ENCODE results near the gene PTCD3.

Gene PTCD3

GRCh38 chr2:86143926-86144685 is 38.1 kb downstream of the PTCD3 start:
- no peak for TF ChIP-seq CTCF (IDR thresholded peaks at IDR 0.05; ENCODE audit: low read depth, low read length)
- no peak overlapping the region for H3K4me3 ChIP-seq (ENCODE audit: low read depth, low read length)

- no peak for TF ChIP-seq CTCF (IDR thresholded peaks at IDR 0.05; ENCODE audit: low read depth, low read length)
Observed at GRCh38 chr2:86147793-86148192, 41.8 kb downstream of the PTCD3 start.

GRCh38 chr2:86150502-86150901 is 44.5 kb downstream of the PTCD3 start:
- H3K4me3 ChIP-seq (ENCODE audit: low read depth, low read length): no peak overlapping the region
- no peak for TF ChIP-seq CTCF (IDR thresholded peaks at IDR 0.05; ENCODE audit: low read depth, low read length)

More at GRCh38 chr2:86147793-86148192, 41.8 kb downstream of the PTCD3 start:
- H3K4me3 ChIP-seq (ENCODE audit: low read depth, low read length): no peak overlapping the region

GRCh38 chr2:86157009-86157556 is 51.0 kb downstream of the PTCD3 start:
- no peak for TF ChIP-seq CTCF (IDR thresholded peaks at IDR 0.05; ENCODE audit: low read depth, low read length)
- no peak overlapping the region for H3K4me3 ChIP-seq (ENCODE audit: low read depth, low read length)

GRCh38 chr2:86158286-86158685 is 52.3 kb downstream of the PTCD3 start:
- TF ChIP-seq CTCF (IDR thresholded peaks at IDR 0.05; ENCODE audit: low read depth, low read length): no peak
- no peak overlapping the region for H3K4me3 ChIP-seq (ENCODE audit: low read depth, low read length)

- TF ChIP-seq CTCF (IDR thresholded peaks at IDR 0.05; ENCODE audit: low read depth, low read length): no peak
- H3K4me3 ChIP-seq (ENCODE audit: low read depth, low read length): no peak overlapping the region
Observed at GRCh38 chr2:86160156-86160952, 54.3 kb downstream of the PTCD3 start.

GRCh38 chr2:86170449-86170848 is 64.4 kb downstream of the PTCD3 start:
- TF ChIP-seq CTCF (IDR thresholded peaks at IDR 0.05; ENCODE audit: low read depth, low read length): no peak
- no peak overlapping the region for H3K4me3 ChIP-seq (ENCODE audit: low read depth, low read length)
